NCI-H748 treated with DMSO at 0.1 percent for 48 hours (cell line): Measurements from ENCODE around the gene ARHGEF10L.

Experiments
- DNase-seq: peaks from one replicate; lab custom pipeline; 2025; lab: John Stamatoyannopoulos, UW

Gene ARHGEF10L

GRCh38 chr1:17594026-17594425, 54.5 kb downstream of the ARHGEF10L start:
- DNase-seq = no peak

- no peak for DNase-seq
These were observed 55.4 kb downstream of the ARHGEF10L start for GRCh38 chr1:17594690-17595601.

GRCh38 chr1:17595602-17595925, 56.1 kb downstream of the ARHGEF10L start:
- DNase-seq = no peak

- no peak for DNase-seq
These were observed 56.7 kb downstream of the ARHGEF10L start for GRCh38 chr1:17596186-17596585.

- peak; percentile 33 for DNase-seq
These were observed 57.4 kb downstream of the ARHGEF10L start for GRCh38 chr1:17596651-17597509.

- no peak for DNase-seq
These were observed 58.2 kb downstream of the ARHGEF10L start for GRCh38 chr1:17597651-17598050.

GRCh38 chr1:17598251-17598650, 58.8 kb downstream of the ARHGEF10L start:
- DNase-seq = no peak

GRCh38 chr1:17599291-17599953, 59.9 kb downstream of the ARHGEF10L start:
- no peak for DNase-seq

- DNase-seq = no peak
These were observed 60.4 kb downstream of the ARHGEF10L start for GRCh38 chr1:17599954-17600300.

- no peak for DNase-seq
These were observed 60.8 kb downstream of the ARHGEF10L start for GRCh38 chr1:17600321-17600720.

GRCh38 chr1:17601643-17602382, 62.3 kb downstream of the ARHGEF10L start:
- no peak for DNase-seq

GRCh38 chr1:17603091-17603841, 63.8 kb downstream of the ARHGEF10L start:
- DNase-seq = peak; percentile 2

- peak; percentile 4 for DNase-seq
These were observed 66.3 kb downstream of the ARHGEF10L start for GRCh38 chr1:17605582-17606344.

GRCh38 chr1:17606826-17607440, 67.4 kb downstream of the ARHGEF10L start:
- no peak for DNase-seq

- DNase-seq = no peak
These were observed 68.4 kb downstream of the ARHGEF10L start for GRCh38 chr1:17607644-17608581.

- DNase-seq = no peak
These were observed 70.0 kb downstream of the ARHGEF10L start for GRCh38 chr1:17609529-17609928.

- no peak for DNase-seq
These were observed 70.6 kb downstream of the ARHGEF10L start for GRCh38 chr1:17610085-17610484.

- DNase-seq = no peak
These were observed 71.2 kb downstream of the ARHGEF10L start for GRCh38 chr1:17610713-17611112.

GRCh38 chr1:17611991-17612390, 72.5 kb downstream of the ARHGEF10L start:
- no peak for DNase-seq
